Gastroesophageal sphincter (tissue), 4 donors: ENCODE data around the gene TSPAN17. TPM values are rescaled to one million over a fixed set of nuclear protein-coding genes. Genes with fewer than 3 reads are reported as not detected.
A peak's percentile ranks its signal among the peaks of the same experiment; 100 is the strongest.

ENCODE experiments used
- ATAC-seq: fragments of 150-250 bp; one replicate; pipeline ENCODE4 v1.9.1; 2016; ENCODE audit warnings: mild to moderate bottlenecking, moderate library complexity
- H3K27ac ChIP-seq, 4 donors: fragments of 200-600 bp; sonication (generic) in 3 of 4; 1 replicate in 3 of 4; 2 replicates in 1 of 4; pipeline ENCODE4 v1.5.1; 2016 to 2019
- H3K27me3 ChIP-seq: fragments of 200-600 bp; sonication (generic); one replicate; pipeline ENCODE4 v1.5.1; 2019
- H3K36me3 ChIP-seq, 2 donors: fragments of 200-600 bp; sonication (generic); one replicate each; pipeline ENCODE4 v1.5.1; 2019; ENCODE audit warnings: control low read depth in 1 of 2
- H3K4me1 ChIP-seq, 3 donors: fragments of 200-600 bp; sonication (generic); 1 replicate in 2 of 3; 2 replicates in 1 of 3; pipeline ENCODE4 v1.5.1; 2016 to 2019; ENCODE audit warnings: control low read depth in 2 of 3
- H3K4me3 ChIP-seq, 2 donors: fragments of 200-600 bp; sonication (generic); one replicate each; pipeline ENCODE4 v1.5.1; 2019; ENCODE audit warnings: mild to moderate bottlenecking in 1 of 2, moderate library complexity in 1 of 2
- H3K9me3 ChIP-seq, 3 donors: fragments of 200-600 bp; sonication (generic); one replicate each; pipeline ENCODE4 v1.5.1; 2017 to 2019; ENCODE audit warnings: control low read depth in 2 of 3
- EP300 ChIP-seq: sonication (generic); formaldehyde crosslinking; IDR thresholded peaks from one replicate; pipeline ENCODE4 v1.6.1; 2017; ENCODE audit warnings: antibody characterized with exemption, mild to moderate bottlenecking
- POLR2A ChIP-seq, 2 donors: fragments of 450-650 bp; IDR thresholded peaks; one replicate each; pipeline ENCODE4 v1.6.1; 2017; ENCODE audit warnings: antibody characterized with exemption in 2 of 2, mild to moderate bottlenecking in 2 of 2, moderate library complexity in 1 of 2
- POLR2AphosphoS5 ChIP-seq: sonication (generic); formaldehyde crosslinking; IDR thresholded peaks from one replicate; pipeline ENCODE4 v1.6.1; 2017; ENCODE audit warnings: antibody characterized with exemption
- WGBS, 2 donors: methylation state at CpG; one replicate each; pipeline ENCODE4 v1.1.5; 2018; ENCODE audit warnings: low coverage in 1 of 2; 5-methylcytosine and 5-hydroxymethylcytosine counted together
- total RNA-seq, 4 donors: library from RNA; depleted of rRNA; stranded (reverse); fragments of >200 nt; gene quantifications; one replicate each; pipeline ENCODE4 v1.1.0, GENCODE V29; 2016
- TF ChIP-seq, protein P1 (sequence below), 4 experiments: fragments of 200-600 bp in 2 of 4; fragments of 450-650 bp in 2 of 4; sonication (generic) in 1 of 4; IDR thresholded peaks; one replicate each; pipeline ENCODE4 v1.5.1; 2017 to 2019; ENCODE audit warnings: antibody characterized with exemption in 4 of 4, mild to moderate bottlenecking in 2 of 4, moderate library complexity in 2 of 4

Gene TSPAN17
- total RNA-seq, 4 donors from 2014 or later, result 11.0 to 20.2 (median 15.4) TPM

DNA sequence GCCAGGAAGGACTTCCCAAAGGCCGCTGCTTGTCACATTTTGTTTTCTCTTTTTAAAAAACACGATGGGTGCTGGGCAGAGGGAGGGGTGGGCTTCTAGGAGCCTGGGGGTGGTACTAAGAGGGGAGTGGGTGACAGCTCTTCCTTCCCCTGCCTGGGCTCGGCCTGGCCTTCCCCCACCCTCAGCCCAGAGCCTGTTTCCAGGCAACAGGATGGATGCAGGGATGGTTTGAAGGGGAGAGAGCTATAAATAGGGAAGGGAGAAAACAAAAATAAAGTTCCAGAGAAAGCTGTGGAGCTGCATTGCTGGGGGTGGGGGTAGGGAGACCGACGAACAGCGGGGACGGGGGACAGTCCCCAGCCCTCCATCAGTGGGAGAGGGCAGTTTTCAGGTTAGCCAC, 30.8 kb upstream of the TSPAN17 start:
- ATAC-seq, result no peak
- TF ChIP-seq EP300, result no peak
- no peak for TF ChIP-seq POLR2A (IDR thresholded peaks at IDR 0.05)
- TF ChIP-seq, protein P1, sequence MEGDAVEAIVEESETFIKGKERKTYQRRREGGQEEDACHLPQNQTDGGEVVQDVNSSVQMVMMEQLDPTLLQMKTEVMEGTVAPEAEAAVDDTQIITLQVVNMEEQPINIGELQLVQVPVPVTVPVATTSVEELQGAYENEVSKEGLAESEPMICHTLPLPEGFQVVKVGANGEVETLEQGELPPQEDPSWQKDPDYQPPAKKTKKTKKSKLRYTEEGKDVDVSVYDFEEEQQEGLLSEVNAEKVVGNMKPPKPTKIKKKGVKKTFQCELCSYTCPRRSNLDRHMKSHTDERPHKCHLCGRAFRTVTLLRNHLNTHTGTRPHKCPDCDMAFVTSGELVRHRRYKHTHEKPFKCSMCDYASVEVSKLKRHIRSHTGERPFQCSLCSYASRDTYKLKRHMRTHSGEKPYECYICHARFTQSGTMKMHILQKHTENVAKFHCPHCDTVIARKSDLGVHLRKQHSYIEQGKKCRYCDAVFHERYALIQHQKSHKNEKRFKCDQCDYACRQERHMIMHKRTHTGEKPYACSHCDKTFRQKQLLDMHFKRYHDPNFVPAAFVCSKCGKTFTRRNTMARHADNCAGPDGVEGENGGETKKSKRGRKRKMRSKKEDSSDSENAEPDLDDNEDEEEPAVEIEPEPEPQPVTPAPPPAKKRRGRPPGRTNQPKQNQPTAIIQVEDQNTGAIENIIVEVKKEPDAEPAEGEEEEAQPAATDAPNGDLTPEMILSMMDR (IDR thresholded peaks at IDR 0.05), result no peak
- TF ChIP-seq POLR2AphosphoS5, result no peak
- H3K4me1 ChIP-seq, result peaks cover 0 to 28% (median 20%) of the 10 kb centered on the region in 3 donors
- H3K4me3 ChIP-seq, result no peak overlapping the region
- no peak overlapping the region for H3K27ac ChIP-seq
- peaks cover 79% of the 10 kb centered on the region for H3K27me3 ChIP-seq
- H3K36me3 ChIP-seq, result no peaks in the 10 kb centered on the region
- no peaks in the 10 kb centered on the region for H3K9me3 ChIP-seq
- WGBS, 2 donors, result 51 to 64% methylated on average over 3 to 7 of the region's 7 CpGs

DNA sequence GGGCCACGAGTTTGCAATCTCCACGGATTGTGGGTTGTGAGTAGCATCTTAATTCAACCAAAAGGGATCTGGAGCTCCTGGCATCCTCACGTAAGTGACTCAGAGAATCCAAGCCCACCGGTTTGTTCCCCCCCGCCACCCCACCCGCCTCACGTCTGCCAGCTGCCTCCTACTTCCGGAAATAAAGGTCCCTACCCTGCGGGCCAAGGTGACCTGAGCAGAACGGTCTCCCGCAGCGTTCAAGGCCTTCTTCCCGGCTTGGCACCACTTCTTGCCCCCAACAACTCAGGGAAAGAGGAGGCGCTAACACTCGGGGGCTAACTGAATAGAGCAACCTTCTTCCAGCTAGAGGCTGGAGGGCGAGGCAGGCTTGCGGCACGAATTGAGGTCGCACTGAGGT, 28.5 kb upstream of the TSPAN17 start:
- Histone ChIP-seq H3K4me3 (no peak overlapping the region), H3K27me3 (peaks cover 91% of the 10 kb centered on the region), H3K27ac (no peak overlapping the region), H3K4me1 (peaks cover 0 to 33% (median 20%) of the 10 kb centered on the region in 3 donors), H3K9me3 (no peaks in the 10 kb centered on the region), H3K36me3 (no peaks in the 10 kb centered on the region)
- WGBS, 2 donors, result 50% methylated on average over 2 of the region's 19 CpGs; no CpG with 5 or more reads in 1 of the 2 donors
- no peak for ATAC-seq
- no peak for TF ChIP-seq POLR2AphosphoS5
- no peak for TF ChIP-seq POLR2A (IDR thresholded peaks at IDR 0.05)
- TF ChIP-seq, protein P1 (IDR thresholded peaks at IDR 0.05), result no peak
- TF ChIP-seq EP300, result no peak

GRCh38 chr5:176619203-176619568, 28.1 kb upstream of the TSPAN17 start:
- TF ChIP-seq, protein P1 (IDR thresholded peaks at IDR 0.05), result peak in 1 of 4 experiments; percentile 38
- no peak for TF ChIP-seq POLR2AphosphoS5
- TF ChIP-seq POLR2A (IDR thresholded peaks at IDR 0.05), result no peak
- no peak for TF ChIP-seq EP300
- Histone ChIP-seq H3K4me1 (peaks cover 0 to 33% (median 20%) of the 10 kb centered on the region in 3 donors), H3K4me3 (no peak overlapping the region), H3K9me3 (no peaks in the 10 kb centered on the region), H3K36me3 (no peaks in the 10 kb centered on the region), H3K27ac (no peak overlapping the region), H3K27me3 (peaks cover 95% of the 10 kb centered on the region)
- ATAC-seq, result peak; percentile 48
- WGBS, 2 donors, result 3% methylated on average over 9 of the region's 31 CpGs; no CpG with 5 or more reads in 1 of the 2 donors

DNA sequence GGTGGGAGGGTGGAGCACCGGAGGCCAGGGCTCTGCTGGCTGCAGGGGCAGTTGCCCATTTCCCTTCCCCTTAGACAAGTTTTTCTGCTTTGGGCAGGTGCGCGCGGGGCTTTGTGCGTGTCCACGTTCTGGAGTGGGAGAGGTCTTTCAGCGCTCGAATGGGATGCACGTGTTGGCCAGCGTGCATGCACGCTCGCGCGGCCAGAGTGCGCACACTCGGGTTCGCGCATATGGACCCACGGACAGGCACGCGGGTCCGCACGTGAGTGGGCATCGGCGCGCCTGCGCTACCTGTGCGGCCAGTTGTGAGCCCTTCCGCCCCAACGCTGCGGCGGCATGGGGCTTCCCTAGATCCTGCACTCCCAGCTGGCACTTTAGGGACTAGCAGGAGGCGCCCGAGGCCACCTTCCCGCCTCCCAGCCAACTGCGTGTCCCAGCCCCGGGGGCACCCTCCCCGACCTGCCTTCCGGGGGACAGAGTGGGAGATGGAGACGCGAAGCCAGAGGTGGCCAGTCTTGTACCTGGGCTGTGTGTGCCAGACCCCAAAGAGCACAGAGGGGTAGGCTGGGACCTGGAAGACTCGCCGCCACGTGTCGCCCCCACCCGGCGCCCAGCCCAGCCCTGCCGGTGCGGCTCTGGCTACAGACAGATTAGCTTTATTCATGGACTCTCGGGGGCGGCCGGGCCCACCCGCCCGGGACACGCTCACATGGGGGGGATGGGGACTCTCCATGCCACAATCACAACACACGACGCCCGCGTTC, 27.5 kb upstream of the TSPAN17 start:
- no CpG with 5 or more reads among the region's 59 CpGs for WGBS, 2 donors
- Histone ChIP-seq H3K27ac (no peak overlapping the region), H3K36me3 (no peaks in the 10 kb centered on the region), H3K9me3 (no peaks in the 10 kb centered on the region), H3K27me3 (peaks cover 97% of the 10 kb centered on the region), H3K4me3 (no peak overlapping the region), H3K4me1 (peaks cover 0 to 33% (median 20%) of the 10 kb centered on the region in 3 donors)
- TF ChIP-seq POLR2A (IDR thresholded peaks at IDR 0.05), result no peak
- no peak for TF ChIP-seq POLR2AphosphoS5
- TF ChIP-seq, protein P1 (IDR thresholded peaks at IDR 0.05), result no peak
- no peak for TF ChIP-seq EP300
- no peak for ATAC-seq

DNA sequence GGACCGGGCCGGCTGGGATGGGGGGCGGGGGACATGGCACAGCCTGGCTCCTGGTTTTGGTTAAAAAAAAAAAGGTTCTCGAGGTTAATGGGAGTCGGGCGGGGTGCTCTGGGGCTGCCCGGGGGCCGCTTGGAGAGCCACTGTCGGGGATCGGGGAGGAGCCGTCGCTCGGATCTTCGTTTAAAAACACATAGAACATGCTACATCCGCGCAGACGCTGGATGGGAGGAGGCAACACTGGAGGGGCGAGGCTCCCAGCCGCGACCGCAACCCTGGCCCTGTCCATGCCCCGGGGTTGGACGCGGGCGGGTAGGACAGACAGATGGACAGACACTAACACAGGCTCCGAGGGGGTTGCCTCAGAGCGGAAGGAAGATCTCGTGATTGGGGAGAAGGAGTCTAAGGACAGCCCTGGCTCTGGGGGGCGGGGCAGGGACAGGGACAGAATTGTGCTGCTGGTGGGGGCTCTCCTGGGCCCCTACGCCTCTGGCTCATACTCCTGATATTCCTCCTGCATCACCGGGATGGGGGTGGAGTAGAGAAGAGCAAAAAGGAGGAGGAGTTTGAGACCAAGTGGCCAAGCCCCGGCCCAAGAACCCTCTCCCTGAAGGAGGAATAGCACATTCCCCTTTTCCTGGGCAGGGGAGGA, 26.8 kb upstream of the TSPAN17 start:
- TF ChIP-seq POLR2AphosphoS5 (no peak), EP300 (no peak), POLR2A (IDR thresholded peaks at IDR 0.05) (no peak)
- TF ChIP-seq, protein P1 (IDR thresholded peaks at IDR 0.05), result no peak
- Histone ChIP-seq H3K4me3 (no peak overlapping the region), H3K27ac (no peak overlapping the region), H3K4me1 (peaks cover 0 to 33% (median 20%) of the 10 kb centered on the region in 3 donors), H3K36me3 (no peaks in the 10 kb centered on the region), H3K27me3 (peaks cover 97% of the 10 kb centered on the region), H3K9me3 (no peaks in the 10 kb centered on the region)
- ATAC-seq, result peak; percentile 44
- 1% methylated on average over 23 of the region's 32 CpGs; no CpG with 5 or more reads in 1 of the 2 donors for WGBS, 2 donors
